Stimulated activated naive B cell treated with anti-CD40 and anti-IgM and Interleukin-4, amounts not matched to agents 10 μg/mL and 1 μg/mL and 100 μg/mL, for 72 hours (primary cell): ENCODE results near the gene AHCY.
"Not testable (repeated sequence)": the region's sequence is repeated elsewhere in the genome, so short reads cannot be mapped to it uniquely, and the experiment has no call there.

ENCODE experiments used
- ATAC-seq, 2 donors: fragments of 150-1000 bp; cut with Tn5 transposase; replicated peaks; 2 replicates each; pipeline ENCODE4 v1.10.0; 2021; ENCODE audit warnings: moderate library complexity in 1 of 2
- DNase-seq: peaks from one replicate; pipeline ENCODE4 v3.0.0; 2021
- H3K27ac Mint-ChIP-seq: one replicate; pipeline ENCODE4 v1.8.0; 2022; ENCODE audit warnings: mild to moderate bottlenecking, mixed read lengths
- H3K27me3 Mint-ChIP-seq, 2 donors: one replicate each; pipeline ENCODE4 v1.8.0; 2022; ENCODE audit warnings: mixed read lengths in 2 of 2
- H3K36me3 Mint-ChIP-seq, 2 donors: one replicate each; pipeline ENCODE4 v1.8.0; 2022; ENCODE audit warnings: mixed read lengths in 2 of 2, mild to moderate bottlenecking in 1 of 2
- H3K4me1 Mint-ChIP-seq, 2 donors: one replicate each; pipeline ENCODE4 v1.8.0; 2022; ENCODE audit warnings: mixed read lengths in 2 of 2, mild to moderate bottlenecking in 1 of 2
- H3K4me3 Mint-ChIP-seq, 2 donors: one replicate each; pipeline ENCODE4 v1.8.0; 2022; ENCODE audit warnings: mild to moderate bottlenecking in 2 of 2, mixed read lengths in 2 of 2, moderate library complexity in 1 of 2
- H3K9me3 Mint-ChIP-seq, 2 donors: one replicate each; pipeline ENCODE4 v1.8.0; 2022; ENCODE audit warnings: mixed read lengths in 2 of 2, mild to moderate bottlenecking in 1 of 2

The AHCY gene

DNA sequence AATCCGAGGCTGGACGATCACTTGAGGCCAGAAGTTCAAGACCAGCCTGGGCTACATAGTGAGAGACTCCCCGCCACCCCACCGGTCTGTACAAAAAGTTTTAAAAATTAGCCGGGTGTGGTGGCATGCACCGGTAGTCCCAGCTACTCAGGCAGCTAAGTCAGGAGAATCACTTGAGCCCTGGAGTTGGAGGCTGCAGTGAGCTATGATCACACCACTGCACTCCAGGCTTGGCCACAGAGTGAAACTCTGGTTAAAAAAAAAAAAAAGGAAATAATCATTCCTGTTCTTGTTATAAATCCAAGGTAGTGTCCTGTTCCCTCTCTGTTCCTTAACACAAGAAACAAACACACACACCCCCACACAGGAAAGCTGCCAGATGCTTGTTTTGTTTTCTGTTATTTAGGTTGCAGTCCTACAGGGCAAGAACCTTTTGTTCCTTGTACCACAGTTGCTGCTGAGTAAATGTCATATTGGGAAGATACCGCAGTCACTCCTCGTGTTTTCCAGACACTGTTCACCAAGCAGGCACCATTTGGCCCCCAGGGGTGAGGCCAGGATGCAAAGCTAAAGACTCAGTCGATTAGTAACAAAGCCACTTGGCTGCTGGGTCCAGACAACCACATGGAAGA lies 33.0 kb downstream of the AHCY start:
- Mint-ChIP-seq H3K9me3 (no peaks in the 10 kb centered on the region), H3K27ac (no peak overlapping the region), H3K4me1 (peaks cover 13 to 30% of the 10 kb centered on the region in 2 donors), H3K27me3 (peaks cover 0 to 14% of the 10 kb centered on the region in 2 donors), H3K36me3 (peaks cover 34 to 39% of the 10 kb centered on the region in 2 donors), H3K4me3 (no peak overlapping the region)
- ATAC-seq: no peak
- no peak for DNase-seq

GRCh38 chr20:34268851-34269636 lies 34.1 kb downstream of the AHCY start:
- Mint-ChIP-seq H3K4me3 (peak overlapping the region; percentile 71 to 82), H3K36me3 (peaks cover 29 to 33% of the 10 kb centered on the region in 2 donors), H3K9me3 (no peaks in the 10 kb centered on the region), H3K4me1 (peaks cover 13 to 30% of the 10 kb centered on the region in 2 donors), H3K27ac (peak overlapping the region; percentile 25), H3K27me3 (peaks cover 0 to 14% of the 10 kb centered on the region in 2 donors)
- DNase-seq (no peak), ATAC-seq (peak; percentile 70 to 76)

- peaks cover 0 to 14% of the 10 kb centered on the region in 2 donors for H3K27me3 Mint-ChIP-seq
- H3K4me1 Mint-ChIP-seq: peaks cover 11 to 27% of the 10 kb centered on the region in 2 donors
- ATAC-seq (no peak), DNase-seq (no peak)
- H3K27ac Mint-ChIP-seq: no peak overlapping the region
- peaks cover 20 to 24% of the 10 kb centered on the region in 2 donors for H3K36me3 Mint-ChIP-seq
- no peaks in the 10 kb centered on the region for H3K9me3 Mint-ChIP-seq
- peak overlapping the region in 1 of 2 donors; percentile 48 for H3K4me3 Mint-ChIP-seq
Observed at GRCh38 chr20:34268145-34268544, 35.0 kb downstream of the AHCY start.

- Mint-ChIP-seq H3K27ac (no peak overlapping the region), H3K27me3 (peaks cover 0 to 9% of the 10 kb centered on the region in 2 donors), H3K9me3 (no peaks in the 10 kb centered on the region), H3K36me3 (peaks cover 8 to 9% of the 10 kb centered on the region in 2 donors), H3K4me1 (peaks cover 3 to 7% of the 10 kb centered on the region in 2 donors), H3K4me3 (no peak overlapping the region)
- DNase-seq: no peak
- ATAC-seq: no peak
Observed at GRCh38 chr20:34264141-34264540, 39.0 kb downstream of the AHCY start.

- H3K9me3 Mint-ChIP-seq, H3K27me3 Mint-ChIP-seq, H3K36me3 Mint-ChIP-seq: not testable (repeated sequence)
Observed at GRCh38 chr20:34263468-34263867, 39.7 kb downstream of the AHCY start.

DNA sequence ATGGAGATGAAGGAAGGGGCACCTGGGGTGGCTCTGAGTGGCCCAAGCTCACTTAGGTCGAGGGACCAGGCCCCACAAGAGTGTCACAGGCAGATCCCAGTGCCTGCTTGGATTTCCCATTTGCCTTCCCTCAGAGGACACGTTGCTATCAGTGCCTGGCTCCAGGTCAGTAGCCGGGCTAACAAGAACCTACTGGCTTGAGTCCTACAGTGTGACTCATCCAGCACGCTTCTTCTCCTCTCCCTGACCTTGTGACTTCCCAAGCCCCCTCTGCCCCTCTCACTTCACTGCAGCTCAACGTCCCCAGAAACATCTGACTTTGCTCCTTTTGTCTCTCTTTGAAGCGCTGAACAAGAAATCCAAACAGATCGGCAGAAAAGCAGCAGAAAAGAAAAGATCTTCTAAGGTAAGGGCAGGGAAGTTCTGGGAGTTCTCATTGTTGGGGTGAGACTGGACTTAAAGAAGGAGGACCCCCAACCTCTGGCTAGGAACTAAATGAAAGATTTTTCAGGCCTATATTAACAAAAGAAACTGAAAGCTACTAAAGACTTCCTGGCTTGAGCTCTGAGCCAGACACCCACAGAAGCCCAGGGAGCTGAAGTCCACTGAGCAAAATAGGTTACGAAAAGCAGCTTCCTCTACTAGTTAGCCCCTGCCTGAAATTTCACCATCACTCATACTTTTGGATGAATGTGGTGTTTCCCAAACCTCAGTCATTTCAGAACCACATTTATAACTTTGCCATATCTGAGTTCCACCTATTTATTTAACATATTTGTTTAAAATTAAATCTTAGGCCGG lies 40.5 kb downstream of the AHCY start:
- DNase-seq (no peak), ATAC-seq (no peak)
- Mint-ChIP-seq H3K36me3 (peaks cover 0 to 4% of the 10 kb centered on the region in 2 donors), H3K27me3 (no peaks in the 10 kb centered on the region), H3K9me3 (no peaks in the 10 kb centered on the region), H3K4me3 (no peak overlapping the region), H3K4me1 (no peaks in the 10 kb centered on the region), H3K27ac (no peak overlapping the region)

More at GRCh38 chr20:34263468-34263867, 39.7 kb downstream of the AHCY start:
- not testable (repeated sequence) for ATAC-seq, DNase-seq, H3K4me1 Mint-ChIP-seq, H3K4me3 Mint-ChIP-seq, H3K27ac Mint-ChIP-seq

DNA sequence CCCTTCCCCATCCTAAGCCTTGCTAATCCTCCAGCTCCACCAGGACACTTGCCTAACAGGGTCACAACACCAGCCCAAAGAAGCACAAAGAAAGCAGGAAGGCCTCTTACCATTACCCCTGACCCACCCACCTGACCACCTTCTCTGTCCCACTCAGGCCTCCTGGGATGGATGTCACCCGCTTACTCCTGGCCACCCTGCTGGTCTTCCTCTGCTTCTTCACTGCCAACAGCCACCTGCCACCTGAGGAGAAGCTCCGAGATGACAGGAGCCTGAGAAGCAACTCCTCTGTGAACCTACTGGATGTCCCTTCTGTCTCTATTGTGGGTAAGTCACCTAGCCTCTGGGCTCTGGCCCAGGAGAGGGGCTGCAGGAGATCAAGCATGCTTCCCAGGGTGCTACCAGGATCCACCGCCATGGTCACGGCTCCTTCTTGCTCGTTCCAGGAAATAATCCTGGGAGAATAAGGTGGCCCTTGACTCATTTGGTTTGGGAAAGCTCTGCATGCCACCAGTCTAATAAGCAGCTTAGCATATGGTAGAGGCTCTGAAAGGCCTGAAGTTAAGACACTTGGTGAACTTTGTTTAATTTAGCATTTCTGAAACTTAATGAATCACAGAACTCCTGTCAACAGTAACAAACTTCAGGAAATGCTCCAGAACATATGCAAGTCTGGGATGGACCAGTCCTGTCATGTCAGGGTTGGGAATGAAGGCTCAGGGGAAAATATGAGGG lies 42.8 kb downstream of the AHCY start:
- H3K4me3 Mint-ChIP-seq: no peak overlapping the region
- H3K9me3 Mint-ChIP-seq: no peaks in the 10 kb centered on the region

DNA sequence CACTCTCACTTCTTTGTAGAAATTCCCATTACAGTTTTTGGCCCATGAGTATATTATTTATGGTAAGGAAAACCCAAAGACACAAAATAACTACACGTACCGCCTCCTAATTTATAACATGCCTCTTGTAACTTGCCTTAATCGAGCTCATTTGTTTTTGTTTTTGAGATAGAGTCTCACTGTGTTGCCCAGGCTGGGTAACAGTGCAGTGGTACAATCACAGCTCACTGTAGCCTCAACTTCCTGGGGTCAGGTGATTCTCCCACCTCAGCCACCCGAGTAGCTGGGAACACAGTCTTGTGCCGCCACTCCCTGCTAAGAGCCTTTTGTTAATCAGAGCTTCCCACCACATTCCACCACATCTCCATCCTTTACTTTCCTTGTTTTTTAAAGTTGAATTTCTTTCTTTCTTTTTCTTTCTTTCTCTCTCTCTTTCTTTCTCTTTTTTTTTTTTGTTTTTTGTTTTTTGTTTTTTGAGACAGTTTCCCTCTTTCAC lies 46.5 kb downstream of the AHCY start:
- H3K9me3 Mint-ChIP-seq: no peaks in the 10 kb centered on the region
- H3K4me3 Mint-ChIP-seq: peak overlapping the region in 1 of 2 donors; percentile 18
- no peak overlapping the region for H3K27ac Mint-ChIP-seq
- no peaks in the 10 kb centered on the region for H3K36me3 Mint-ChIP-seq
- ATAC-seq (no peak), DNase-seq (no peak)
- no peaks in the 10 kb centered on the region for H3K27me3 Mint-ChIP-seq
- peaks cover 0 to 1% of the 10 kb centered on the region in 2 donors for H3K4me1 Mint-ChIP-seq

More for the DNA sequence above, 42.8 kb downstream of the AHCY start:
- ATAC-seq: no peak
- H3K27me3 Mint-ChIP-seq: no peaks in the 10 kb centered on the region
- no peak overlapping the region for H3K27ac Mint-ChIP-seq
- H3K36me3 Mint-ChIP-seq: no peaks in the 10 kb centered on the region
- no peak for DNase-seq
- H3K4me1 Mint-ChIP-seq: peaks cover 0 to 1% of the 10 kb centered on the region in 2 donors

DNA sequence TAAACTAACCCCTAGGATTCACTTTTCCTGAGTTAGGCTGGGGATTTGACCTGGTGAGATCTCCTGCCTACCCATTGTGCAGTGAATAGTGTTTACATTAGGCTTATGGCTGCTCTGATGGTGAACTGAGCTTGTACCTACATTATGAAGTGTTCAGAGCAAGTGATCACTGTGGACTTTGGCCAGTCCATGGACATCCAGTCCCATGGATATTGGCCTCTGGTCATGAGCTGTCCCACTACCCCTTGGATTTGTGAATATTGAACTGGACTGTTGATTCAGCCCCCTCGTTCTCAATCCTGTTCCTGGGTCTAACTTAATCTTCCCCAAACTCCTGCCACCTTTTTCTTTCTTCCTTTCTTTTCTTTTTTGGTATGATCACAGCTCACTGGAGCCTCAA lies 48.2 kb downstream of the AHCY start:
- H3K27me3 Mint-ChIP-seq: no peaks in the 10 kb centered on the region
- H3K9me3 Mint-ChIP-seq: no peaks in the 10 kb centered on the region
- DNase-seq: no peak
- no peak for ATAC-seq
- no peak overlapping the region for H3K4me3 Mint-ChIP-seq
- no peaks in the 10 kb centered on the region for H3K36me3 Mint-ChIP-seq
- H3K27ac Mint-ChIP-seq: no peak overlapping the region
- H3K4me1 Mint-ChIP-seq: peaks cover 0 to 1% of the 10 kb centered on the region in 2 donors

DNA sequence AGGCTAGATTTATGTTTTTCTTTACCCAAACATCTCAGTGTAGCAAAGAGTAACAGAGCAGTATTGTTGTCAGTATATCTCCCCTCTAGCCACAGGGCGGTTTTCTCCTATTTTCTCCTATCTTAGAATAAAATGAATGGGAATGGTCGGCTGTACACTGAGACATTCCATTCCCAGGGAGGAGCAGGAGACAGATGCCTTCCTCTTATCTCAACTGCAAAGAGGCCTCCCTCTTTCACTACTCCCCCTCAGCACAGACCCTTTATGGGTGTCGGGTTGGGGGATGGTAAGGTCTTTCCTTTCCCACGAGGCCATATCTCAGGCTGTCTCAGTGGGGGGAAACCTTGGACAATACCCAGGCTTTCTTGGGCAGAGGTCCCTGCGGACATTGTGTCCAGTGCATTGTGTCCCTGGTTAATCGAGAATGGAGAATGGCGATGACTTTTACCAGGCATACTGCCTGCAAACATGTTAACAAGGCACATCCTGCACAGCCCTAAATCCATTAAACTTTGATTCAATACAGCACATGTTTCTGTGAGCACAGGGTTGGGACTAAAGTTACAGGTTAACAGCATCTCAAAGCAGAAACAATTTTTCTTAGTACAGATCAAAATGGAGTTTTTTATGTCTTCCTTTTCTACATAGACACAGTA lies 50.6 kb downstream of the AHCY start:
- H3K4me3 Mint-ChIP-seq, ATAC-seq, H3K27me3 Mint-ChIP-seq, H3K27ac Mint-ChIP-seq, H3K9me3 Mint-ChIP-seq, H3K36me3 Mint-ChIP-seq, DNase-seq, H3K4me1 Mint-ChIP-seq: not testable (repeated sequence)

- Mint-ChIP-seq H3K9me3 (no peaks in the 10 kb centered on the region), H3K27ac (no peak overlapping the region)
- no peak for ATAC-seq
Observed at GRCh38 chr20:34251619-34252018, 51.5 kb downstream of the AHCY start.

DNA sequence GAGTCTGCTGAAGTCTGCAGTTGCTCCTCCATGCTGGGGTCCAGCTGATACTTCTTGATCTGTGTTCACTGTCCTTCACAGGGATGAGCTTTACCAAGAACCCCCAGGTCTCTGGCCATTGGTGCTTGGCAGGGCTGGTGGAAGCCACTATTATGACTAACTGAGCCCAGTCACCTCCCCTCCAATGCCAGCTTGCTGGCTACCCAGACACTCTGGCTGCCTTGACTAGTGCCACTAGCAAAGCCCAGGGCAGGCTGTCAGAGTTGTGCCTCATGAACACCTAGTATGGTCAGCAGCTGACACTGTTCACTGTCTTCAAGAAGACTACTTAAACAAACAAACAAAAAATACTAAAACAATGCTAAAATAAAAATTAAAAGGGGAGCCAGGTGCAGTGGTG lies 53.1 kb downstream of the AHCY start:
- H3K4me1 Mint-ChIP-seq: peaks cover 5 to 7% of the 10 kb centered on the region in 2 donors
- no peak overlapping the region for H3K27ac Mint-ChIP-seq
- H3K4me3 Mint-ChIP-seq: no peak overlapping the region

More at GRCh38 chr20:34251619-34252018, 51.5 kb downstream of the AHCY start:
- Mint-ChIP-seq H3K4me1 (peaks cover 5 to 9% of the 10 kb centered on the region in 2 donors), H3K4me3 (no peak overlapping the region), H3K36me3 (no peaks in the 10 kb centered on the region), H3K27me3 (no peaks in the 10 kb centered on the region)
- no peak for DNase-seq

GRCh38 chr20:34249291-34249690 lies 53.9 kb downstream of the AHCY start:
- Mint-ChIP-seq H3K36me3 (no peaks in the 10 kb centered on the region), H3K27me3 (no peaks in the 10 kb centered on the region), H3K4me3 (no peak overlapping the region), H3K9me3 (no peaks in the 10 kb centered on the region), H3K4me1 (peaks cover 5 to 7% of the 10 kb centered on the region in 2 donors), H3K27ac (no peak overlapping the region)
- DNase-seq (no peak), ATAC-seq (peak; percentile 91 to 93)

More for the DNA sequence above, 53.1 kb downstream of the AHCY start:
- ATAC-seq: no peak
- Mint-ChIP-seq H3K27me3 (no peaks in the 10 kb centered on the region), H3K9me3 (no peaks in the 10 kb centered on the region), H3K36me3 (no peaks in the 10 kb centered on the region)
- DNase-seq: no peak
